ACHN (cell line): Measurements from ENCODE around the gene NPRL2.

Experiments used
- DNase-seq: peaks from one replicate; pipeline ENCODE4 v3.0.0-alpha.2; 2015
- in situ Hi-C: cut with HindIII; loops from 2 replicates; pipeline ENCODE4 v1.10.0; 2017; ENCODE audit warnings: low sequenced_read_pairs, low pct_ligation_motif_present, low pct_unique_long_range_greater_than_20kb

Gene NPRL2

DNA sequence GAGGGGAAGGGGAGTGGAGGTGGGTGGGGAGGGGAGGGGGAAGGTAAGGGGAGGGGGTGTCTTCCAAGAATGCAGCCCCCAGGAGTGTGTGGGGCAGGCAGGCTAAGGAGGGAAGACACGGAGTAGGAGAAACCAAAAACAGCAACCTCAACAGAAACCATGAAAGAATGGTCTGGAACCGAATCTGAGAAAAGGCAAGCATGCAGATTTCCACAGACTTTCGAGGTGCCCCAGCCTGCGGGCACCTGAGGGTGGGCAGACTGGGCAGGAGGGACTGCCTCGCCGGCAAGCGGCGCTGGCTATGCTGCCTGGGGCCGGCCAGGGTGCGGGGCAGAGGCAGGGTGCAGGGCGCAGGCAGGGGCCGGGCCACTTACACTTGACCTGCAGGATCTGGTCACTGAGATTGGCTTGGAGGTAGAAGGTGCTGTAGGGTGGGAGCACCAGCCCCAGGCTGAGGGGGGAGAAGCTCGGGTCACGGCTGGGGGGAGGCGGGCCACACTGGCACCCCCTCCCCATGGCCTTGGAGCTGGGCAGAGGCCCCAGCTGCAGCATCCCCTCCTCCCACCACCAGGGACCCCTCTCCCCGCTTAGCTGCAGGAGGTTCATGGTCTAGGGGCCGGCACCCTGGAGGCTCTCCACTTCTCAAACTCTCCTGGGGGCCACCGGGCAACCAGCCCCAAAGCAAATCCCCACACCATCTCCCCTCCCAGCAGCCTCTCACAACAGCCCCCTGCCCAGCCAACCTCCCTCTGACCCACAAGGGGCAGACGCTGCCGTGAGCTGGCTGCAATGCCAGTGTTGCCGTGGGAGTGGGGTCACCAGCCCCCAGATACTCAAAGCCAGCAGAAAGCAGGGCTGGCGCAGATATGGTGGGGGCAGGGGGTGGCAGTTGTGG is 24.0 kb upstream of the NPRL2 start:
- in situ Hi-C loops, result no loop called here
- DNase-seq, result no peak

DNA sequence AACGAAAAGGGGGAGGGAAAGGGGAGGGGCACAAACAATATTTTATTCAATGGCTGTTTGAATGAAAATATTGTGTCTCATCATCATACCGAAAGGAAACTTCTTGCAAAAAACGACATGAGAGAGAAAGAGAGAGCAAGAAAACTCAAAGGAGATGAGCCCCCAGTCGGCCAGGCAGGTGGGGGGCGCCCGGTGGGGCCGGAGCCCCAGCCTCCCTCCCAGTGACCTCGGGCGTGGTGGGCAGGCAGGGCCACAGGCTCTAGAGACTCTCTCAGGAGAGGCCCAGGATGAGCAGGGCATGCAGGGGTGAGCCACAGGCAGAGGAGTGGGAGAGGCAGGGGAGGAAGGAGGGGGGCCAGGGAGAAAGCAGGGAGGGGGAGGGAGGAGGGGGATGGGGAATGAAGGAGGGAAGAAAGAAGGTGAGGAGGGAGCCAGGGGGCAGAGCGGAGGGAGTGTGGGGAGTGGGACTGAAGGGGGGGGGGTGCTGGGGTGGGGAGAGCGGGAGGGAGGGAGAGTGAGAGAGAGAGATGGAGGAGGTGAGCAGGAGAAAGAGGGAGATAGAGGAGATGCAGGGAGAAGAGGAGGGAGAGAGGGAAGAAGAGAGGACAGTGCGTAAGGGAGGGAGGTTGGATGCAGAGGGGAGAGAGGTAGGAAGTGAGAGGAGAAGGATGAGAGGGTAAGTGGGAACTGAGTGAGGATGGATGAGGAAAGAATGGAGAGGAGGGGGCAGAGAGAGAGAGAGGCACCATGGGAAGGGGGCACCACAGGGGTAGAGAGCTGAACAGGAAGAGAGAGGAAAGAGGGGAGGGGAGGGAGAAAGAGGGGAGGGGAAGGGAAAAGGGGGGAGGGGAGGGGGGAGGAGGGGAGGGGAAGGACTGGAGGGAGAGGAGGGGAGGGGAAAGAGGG is 22.8 kb upstream of the NPRL2 start:
- in situ Hi-C loops, result no loop called here
- no peak for DNase-seq

DNA sequence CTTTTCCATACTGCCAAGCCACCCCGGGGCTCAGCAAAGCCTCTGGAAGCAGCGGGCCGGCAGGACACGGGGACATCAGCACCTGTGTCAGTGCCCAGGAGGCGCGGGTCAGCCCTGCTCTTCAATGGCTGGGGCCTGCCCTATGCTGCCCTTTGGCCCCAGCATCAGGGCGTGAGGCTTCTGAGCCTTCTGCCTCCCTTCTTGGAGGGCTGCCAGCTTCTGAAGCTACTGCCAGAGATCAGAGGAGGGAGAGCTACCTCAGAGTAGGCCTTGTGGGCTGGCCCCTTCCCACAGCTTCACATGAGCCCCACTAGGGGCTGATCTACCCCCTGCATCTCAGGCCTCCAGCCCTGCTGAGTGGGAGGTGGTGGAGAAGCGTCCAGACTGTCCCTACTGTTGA is 21.8 kb upstream of the NPRL2 start:
- in situ Hi-C loops, result no loop called here
- no peak for DNase-seq

DNA sequence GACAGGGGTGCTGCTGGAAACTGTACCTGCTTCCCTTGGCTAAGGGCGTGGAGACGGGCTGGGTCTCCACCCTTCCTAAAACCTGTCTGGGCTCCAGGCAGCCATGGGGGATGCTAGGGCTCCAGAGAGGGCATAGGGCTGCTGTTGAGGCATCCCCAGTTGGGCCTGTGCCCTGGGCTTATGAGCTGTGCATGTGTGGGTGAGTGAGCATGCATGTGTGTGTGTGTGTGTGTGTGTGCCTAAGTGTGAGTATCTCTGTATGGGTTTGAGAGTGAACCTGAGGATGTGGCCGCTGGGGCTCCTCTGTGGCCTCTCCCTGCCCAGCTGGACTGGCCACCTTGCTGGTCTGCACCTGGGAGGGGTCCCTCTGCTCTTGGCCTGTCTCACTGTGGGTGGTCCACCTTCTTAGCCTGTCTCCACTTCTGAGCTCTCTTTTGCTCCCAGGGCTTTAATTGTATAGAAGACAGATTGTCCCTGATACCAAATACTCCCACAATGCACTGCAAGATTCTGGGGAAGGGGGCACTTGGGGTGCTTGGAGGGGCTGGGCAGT is 20.6 kb upstream of the NPRL2 start:
- in situ Hi-C loops, result no loop called here
- DNase-seq, result no peak

DNA sequence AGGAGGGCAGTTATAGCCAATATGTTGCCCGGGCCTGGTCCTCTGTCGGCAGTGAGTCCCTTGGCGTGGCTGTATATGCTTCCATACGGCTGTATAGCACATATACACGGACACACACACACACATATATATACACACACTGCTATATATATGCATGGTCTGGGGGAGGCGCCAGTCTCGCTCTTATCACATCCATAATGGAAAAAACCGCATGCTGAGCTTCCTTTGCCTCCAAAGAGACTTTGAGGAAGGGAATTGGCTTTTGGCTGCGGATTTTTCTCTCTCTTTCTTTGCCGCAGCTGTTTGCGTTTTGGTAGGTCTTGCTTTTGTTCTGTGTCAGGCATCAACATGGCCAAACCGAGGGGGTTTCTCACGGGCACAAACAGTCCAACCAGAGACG is 20.0 kb upstream of the NPRL2 start:
- in situ Hi-C loops, result no loop called here
- DNase-seq, result no peak

DNA sequence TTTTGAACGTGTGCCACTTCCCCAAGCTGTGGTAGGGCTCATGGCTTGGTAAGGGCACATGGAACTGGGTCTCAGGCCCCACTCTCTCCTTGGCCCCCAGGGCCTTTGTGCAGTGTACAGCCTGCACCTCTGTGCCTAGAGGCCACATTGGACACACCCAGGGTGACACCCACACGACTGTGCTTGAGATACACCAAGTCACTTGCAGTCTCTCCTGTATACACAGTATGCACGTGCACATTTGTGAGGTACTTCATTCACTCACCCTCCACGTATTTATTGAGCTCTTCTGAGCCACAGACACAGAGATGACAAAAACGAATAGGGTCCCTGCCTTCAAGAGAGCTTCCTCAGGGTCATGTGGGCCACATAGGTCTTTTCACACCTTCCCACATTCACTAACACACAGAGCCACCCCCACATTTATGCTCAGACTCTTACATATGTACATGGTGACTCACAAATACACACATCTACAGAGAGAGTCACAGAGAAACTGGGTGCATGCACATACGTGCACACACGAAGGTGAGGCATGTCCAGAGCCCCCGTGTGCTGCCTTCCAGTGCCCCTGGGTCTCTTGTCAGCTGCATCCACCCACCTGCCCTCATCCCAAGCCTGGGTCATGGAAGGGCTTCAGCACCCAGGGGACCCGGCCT is 18.6 kb upstream of the NPRL2 start:
- in situ Hi-C loops, result no loop called here

DNA sequence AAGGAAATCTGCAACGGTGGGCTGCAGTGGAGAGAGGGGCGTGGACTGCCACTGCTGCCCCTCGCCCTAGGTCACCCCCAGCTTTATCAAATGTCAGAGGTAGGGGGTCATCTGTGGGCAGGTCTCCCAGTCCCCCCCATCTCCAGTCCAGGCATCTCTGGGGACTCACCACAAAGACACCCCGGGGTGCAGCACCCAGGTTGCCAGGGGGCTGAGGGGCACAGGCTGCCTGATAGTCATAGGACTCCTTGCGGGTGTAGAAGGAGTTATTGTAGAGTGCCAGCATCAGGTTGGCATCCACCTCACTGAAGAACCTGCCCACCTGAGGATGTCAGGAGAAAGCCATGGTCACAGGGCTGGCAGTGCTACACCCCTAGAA is 15.3 kb upstream of the NPRL2 start:
- no peak for DNase-seq
- in situ Hi-C loops, result no loop called here

More for the DNA sequence above, 18.6 kb upstream of the NPRL2 start:
- DNase-seq, result no peak

DNA sequence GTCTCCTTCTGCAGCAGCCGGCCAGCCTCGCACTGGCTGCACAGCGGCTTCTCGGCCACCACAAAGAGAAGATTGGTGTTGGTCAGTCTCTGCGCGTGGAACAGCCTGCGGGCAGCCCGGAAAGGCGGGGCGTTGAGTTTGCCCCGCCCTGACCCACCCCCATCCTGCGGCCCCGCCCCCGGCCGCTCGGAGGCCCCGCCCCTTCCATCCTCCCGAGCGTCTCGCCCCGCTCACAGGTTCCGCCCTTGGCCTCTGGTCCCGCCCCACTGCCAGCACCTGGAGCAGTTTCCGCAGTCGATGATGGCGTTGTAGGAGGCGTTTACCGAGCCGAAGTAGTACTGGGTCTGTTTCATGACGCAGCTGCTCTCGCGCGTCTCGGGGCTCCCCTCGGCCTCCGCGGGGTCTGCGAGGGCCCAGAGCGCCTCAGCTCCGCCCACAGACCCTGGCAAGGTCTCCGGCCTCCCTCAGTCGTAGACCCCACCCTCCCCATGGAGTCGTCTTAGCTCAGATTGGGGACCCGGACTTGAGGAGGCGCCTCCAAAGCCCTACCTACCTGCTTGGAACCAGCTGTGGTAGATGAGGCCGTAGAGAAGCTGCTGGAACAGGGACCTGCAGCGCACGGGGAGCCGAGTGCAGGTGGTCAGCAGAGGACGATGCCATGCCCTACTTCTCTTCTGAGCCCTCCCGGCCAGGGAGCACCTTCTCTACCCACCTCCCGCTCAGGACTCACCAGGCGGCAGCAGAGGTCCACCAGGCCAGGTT is 14.7 kb upstream of the NPRL2 start:
- peak; percentile 75 for DNase-seq
- in situ Hi-C loops, result no loop called here

DNA sequence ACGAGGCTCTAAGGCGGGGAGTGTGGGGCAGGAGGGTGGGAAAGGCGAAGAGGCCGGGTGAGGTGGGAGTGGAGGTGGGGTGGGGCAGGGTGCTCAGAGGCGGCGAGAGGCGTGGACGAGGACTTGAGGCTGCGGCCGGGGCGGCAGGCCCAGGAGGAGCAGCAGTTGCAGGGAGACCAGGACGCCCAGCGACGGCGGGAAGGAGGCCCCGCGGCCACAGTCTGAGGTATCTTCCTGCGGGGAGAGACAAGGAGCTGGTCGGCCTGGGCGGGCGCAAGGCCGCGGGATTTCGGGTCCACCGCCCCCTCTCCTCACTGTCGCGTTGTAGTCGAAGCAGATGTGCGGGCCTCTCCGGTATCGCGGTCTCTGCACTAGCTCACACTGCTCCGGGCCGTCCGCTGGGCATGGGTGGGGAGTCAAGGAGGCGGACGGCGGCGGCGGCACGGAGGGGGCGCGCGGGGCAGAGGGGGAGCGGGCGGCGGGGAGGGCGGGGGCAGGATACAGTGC is 14.1 kb upstream of the NPRL2 start:
- no peak for DNase-seq
- in situ Hi-C loops, result no loop called here

DNA sequence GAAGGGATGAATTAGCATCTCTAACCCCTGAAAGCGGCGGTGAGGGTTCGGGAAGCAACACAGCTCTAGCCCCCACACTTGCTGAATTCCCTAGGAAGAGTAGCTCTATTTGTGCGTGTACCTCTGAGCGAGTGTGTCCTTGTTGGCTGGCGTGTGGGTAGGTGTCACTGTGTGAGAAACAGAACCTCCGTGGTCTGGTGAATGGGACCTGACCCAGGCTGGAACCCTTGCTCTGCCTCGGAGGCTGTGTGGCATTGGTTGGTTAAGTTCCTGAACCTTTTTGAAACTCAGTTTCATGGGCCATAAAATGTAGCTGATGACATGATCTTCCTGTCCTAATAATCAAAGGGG is 9.2 kb upstream of the NPRL2 start:
- in situ Hi-C loops, result no loop called here
- DNase-seq, result no peak

DNA sequence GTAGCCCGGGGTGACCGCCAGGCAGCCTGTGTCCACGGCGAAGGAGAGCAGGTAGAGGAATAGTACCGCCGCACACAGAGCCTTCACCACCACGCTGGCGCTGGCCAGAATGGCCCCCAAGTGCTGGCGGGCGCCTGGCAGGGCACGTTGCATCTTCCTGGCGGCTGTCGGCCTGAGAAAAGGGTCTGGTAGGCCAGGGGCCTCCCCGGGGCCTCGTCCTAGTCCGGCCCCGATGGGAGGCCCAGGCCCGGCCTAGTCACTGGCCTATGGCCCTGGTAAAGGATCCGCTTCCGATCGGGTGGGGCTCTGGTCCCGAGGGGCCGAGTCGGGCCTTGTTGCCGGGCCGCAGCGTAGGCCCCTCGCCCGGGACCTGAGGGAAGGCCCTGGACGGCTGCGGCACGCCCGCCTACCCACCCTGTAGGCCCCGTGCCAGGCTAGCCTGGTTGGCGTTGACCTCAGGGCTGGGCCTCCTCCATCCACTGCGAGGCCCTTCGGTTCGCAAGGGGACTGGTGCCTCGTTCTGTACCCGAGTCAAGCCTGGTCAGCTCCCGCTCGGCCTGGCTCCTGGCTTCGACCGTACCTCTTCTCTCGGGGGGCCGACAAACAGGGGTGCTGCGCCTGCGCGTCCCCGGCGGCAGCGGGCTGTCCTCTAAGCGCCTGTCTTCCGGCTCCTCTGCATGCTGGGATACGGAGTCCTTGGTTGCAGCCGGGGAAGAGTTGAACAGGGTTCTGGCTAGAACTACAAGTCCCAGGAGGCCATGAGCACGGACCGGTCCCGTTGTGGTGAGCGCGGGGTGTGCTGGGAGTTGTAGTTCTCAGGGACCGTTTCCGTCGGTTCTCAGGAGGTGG is 8.6 kb upstream of the NPRL2 start, which contains the start of gene TMEM115:
TSS of gene TMEM115 (minus strand) at position 611 of the 849 bp plus-strand sequence. CDS start at position 153, 458 bp downstream.
- peak; percentile 96 for DNase-seq
- in situ Hi-C loops, result no loop called here

DNA sequence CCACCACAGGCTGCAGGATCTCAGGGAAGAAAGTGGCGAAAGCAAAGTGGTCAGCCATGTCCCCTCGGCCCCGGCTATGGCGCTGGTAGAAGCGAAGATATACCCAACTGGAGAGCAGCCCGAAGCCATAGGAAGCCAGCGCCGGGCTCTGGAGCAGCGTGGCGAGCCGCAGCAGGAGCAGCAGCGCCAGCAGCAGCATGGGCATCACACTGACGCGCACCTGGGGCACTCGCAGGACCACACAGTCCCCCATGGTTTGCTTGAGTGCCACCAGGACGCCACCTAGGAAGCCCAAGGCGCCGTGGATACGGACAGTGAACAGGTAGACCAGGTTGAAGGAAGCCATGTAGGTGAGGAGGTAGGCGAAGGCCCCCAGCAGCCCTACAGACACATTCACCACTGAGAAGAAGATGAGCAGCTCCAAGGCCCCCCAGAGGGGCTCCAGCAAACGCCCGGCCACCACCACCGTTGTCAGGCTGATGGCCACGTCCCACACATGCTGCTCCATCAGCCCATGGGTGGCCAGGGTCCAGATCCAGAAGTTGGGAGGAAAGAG is 7.9 kb upstream of the NPRL2 start:
- in situ Hi-C loops, result no loop called here
- no peak for DNase-seq

DNA sequence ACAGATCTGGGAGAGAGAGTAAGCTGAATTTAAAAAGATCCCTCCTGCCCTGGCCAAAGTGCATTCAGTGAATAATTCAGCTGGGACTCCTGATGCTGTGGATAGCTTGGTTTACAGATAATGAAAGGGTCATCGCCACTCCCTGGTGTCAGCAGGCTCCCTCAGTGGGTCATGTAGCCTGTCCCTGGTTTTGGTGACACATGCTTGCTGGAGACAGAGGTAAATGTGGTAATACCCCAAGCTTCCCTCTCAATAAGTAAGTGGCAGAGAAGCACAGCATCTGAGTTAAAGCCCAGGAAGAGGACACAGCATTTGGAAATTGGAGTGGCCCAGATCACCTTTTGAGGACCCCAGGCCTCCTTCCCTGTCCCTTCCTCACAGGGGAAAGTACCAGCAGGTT is 6.9 kb upstream of the NPRL2 start:
- in situ Hi-C loops, result no loop called here
- DNase-seq, result no peak

DNA sequence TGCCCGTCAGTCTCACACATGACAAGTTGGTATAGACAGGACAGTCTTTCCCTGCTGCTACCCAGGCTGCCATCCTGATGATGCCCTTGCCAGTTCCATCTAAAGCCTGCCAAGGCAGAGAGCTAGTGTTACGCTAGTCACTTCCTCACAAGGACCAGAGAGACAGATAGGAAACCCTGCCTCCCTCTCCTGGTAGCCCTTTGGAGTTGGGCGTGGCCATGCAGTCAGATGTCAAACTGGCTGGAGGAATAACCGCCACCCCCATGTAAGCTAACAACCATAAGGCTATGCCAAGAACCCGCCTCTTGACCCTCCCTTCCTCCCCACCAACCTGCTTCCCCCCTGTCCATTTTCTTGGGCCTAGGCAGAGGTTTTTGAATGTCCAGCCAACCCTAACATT is 6.0 kb upstream of the NPRL2 start:
- in situ Hi-C loops, result no loop called here
- no peak for DNase-seq

DNA sequence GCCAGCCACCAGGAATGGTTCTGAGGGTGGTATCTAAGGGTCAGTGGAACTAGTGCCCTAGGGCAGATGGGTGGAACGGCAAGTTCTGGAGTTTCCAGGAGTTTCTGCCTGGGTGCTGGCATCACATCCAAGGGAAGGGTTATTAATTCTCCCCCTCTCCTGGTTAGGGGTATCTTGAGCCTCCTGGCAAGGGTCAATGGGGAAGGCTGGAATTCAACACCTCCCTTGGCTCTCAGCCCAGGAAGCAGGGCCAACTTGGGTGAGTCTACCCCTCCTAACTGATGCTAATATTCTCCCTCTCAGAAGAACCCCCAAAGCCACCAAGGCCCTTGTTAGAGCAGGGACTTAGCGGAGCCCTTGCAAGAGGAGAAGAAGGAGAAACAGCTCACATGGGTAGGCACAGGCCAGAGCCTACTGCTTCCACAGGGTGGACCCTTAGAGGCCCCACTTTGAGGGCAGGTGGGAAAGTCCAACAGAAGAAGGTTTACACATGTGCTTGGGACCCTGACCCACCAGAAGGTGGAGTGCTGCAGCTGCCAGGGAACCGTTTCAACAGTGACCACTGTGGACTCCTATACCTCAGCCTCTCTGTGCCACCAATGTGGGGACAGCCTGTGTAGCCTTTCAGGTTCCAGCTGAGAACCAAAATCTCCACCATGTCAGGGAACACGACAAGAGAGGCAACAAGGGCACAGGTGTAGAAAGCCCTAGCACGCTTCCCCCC is 5.4 kb upstream of the NPRL2 start:
- in situ Hi-C loops, result no loop called here
- DNase-seq, result no peak

DNA sequence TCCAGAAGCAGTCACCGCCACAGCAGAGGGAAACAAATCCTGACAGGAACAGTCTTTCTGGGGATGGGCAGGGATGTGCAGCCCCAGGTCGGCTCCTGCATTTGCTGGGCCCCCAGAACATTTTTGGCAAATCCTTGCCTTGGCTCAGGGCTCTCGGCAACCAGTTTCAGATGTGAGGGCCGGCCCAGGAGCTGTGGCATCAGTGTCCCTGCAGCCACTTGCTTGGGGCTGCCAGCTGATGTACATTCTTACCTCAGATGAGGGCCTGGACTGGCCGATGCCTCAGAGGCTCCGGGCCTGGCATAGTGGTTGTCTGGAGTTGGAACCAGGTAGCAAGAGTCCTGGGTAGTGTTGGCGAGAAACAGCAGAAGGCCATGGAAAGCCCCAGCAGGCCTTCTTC is 4.3 kb upstream of the NPRL2 start:
- no peak for DNase-seq
- in situ Hi-C loops, result no loop called here
